Measurements from ENCODE around the gene ENO2. TPM values are rescaled to one million over a fixed set of nuclear protein-coding genes. Genes with fewer than 3 reads are reported as not detected.

Gene ENO2
- total RNA-seq, 1 experiment from 2014 or later = 138 TPM

GRCh38 chr12:6953442-6954315 lies 39.3 kb downstream of the ENO2 start:
- TF ChIP-seq EZH2 (IDR thresholded peaks at IDR 0.05; ENCODE audit: borderline replicate concordance, low read depth, low read length, poor library complexity, severe bottlenecking) (no peak), CTCF (conservative IDR thresholded peaks at IDR 0.05; ENCODE audit: low read depth, low read length) (no peak)
- intact Hi-C loops (cut with micrococcal nuclease; ENCODE audit: unreplicated experiment) = no loop called here
- DNase-seq (ENCODE audit: low spot score) = peak; percentile 75
- Histone ChIP-seq H3K9me3 (ENCODE audit: low read depth, low read length, poor library complexity, severe bottlenecking) (no peaks in the 10 kb centered on the region), H3K27me3 (replicated peaks; ENCODE audit: insufficient read depth, low read depth, low read length, poor library complexity) (no peaks in the 10 kb centered on the region), H3K4me1 (ENCODE audit: insufficient read depth, low read length, poor library complexity, severe bottlenecking) (peaks cover 13% of the 10 kb centered on the region), H3K4me3 (ENCODE audit: low read depth, low read length, poor library complexity, severe bottlenecking) (no peak overlapping the region), H3K36me3 (ENCODE audit: insufficient read depth, low read length, poor library complexity, severe bottlenecking) (no peaks in the 10 kb centered on the region), H3K27ac (ENCODE audit: low read depth, low read length, poor library complexity, severe bottlenecking) (peak overlapping the region; percentile 82)
- CTCF ChIA-PET = no interaction called here
- POLR2A ChIA-PET (ENCODE audit: low non-redundant PET) = no interaction called here
- no TSS peak for BruUV-seq (replicated peaks)

GRCh38 chr12:6954316-6955107 lies 40.1 kb downstream of the ENO2 start:
- intact Hi-C loops (cut with micrococcal nuclease; ENCODE audit: unreplicated experiment) = no loop called here
- CTCF ChIA-PET = no interaction called here

More at GRCh38 chr12:6954316-6955107, 40.1 kb downstream of the ENO2 start:
- TF ChIP-seq EZH2 (IDR thresholded peaks at IDR 0.05; ENCODE audit: borderline replicate concordance, low read depth, low read length, poor library complexity, severe bottlenecking) (no peak), CTCF (conservative IDR thresholded peaks at IDR 0.05; ENCODE audit: low read depth, low read length) (no peak)
- Histone ChIP-seq H3K4me1 (ENCODE audit: insufficient read depth, low read length, poor library complexity, severe bottlenecking) (peaks cover 13% of the 10 kb centered on the region), H3K36me3 (ENCODE audit: insufficient read depth, low read length, poor library complexity, severe bottlenecking) (no peaks in the 10 kb centered on the region), H3K27ac (ENCODE audit: low read depth, low read length, poor library complexity, severe bottlenecking) (peak overlapping the region; percentile 82), H3K4me3 (ENCODE audit: low read depth, low read length, poor library complexity, severe bottlenecking) (no peak overlapping the region), H3K9me3 (ENCODE audit: low read depth, low read length, poor library complexity, severe bottlenecking) (no peaks in the 10 kb centered on the region), H3K27me3 (replicated peaks; ENCODE audit: insufficient read depth, low read depth, low read length, poor library complexity) (no peaks in the 10 kb centered on the region)
- no peak for DNase-seq (ENCODE audit: low spot score)
- no TSS peak for BruUV-seq (replicated peaks)
- POLR2A ChIA-PET (ENCODE audit: low non-redundant PET) = no interaction called here

All from A673 (cell line).